Kidney epithelial cell (primary cell): ENCODE results near the gene ABI3BP. TPM values are rescaled to one million over a fixed set of nuclear protein-coding genes. Genes with fewer than 3 reads are reported as not detected.

Source experiments
- DNase-seq: peaks from one replicate; pipeline ENCODE4 v3.0.0-alpha.2; 2010; ENCODE audit warnings: low read depth
- H3K27me3 ChIP-seq: 2 replicates; pipeline ENCODE4 v1.6.0; 2011; ENCODE audit warnings: low read length; ENCODE audit not compliant: control insufficient read depth, insufficient read depth
- H3K36me3 ChIP-seq: 2 replicates; pipeline ENCODE4 v1.5.1; 2011; ENCODE audit warnings: low read length; ENCODE audit not compliant: control insufficient read depth, insufficient read depth
- H3K4me3 ChIP-seq: 2 replicates; pipeline ENCODE4 v1.5.1; 2011; ENCODE audit warnings: low read depth, mild to moderate bottlenecking, control low read depth, low read length
- total RNA-seq: library from RNA; depleted of rRNA; stranded (reverse); fragments of >200 nt; gene quantifications from 2 replicates; pipeline ENCODE4 v1.2.3, GENCODE V29; 2015
- TF ChIP-seq, protein P1 (sequence below): IDR thresholded peaks from 2 replicates; pipeline ENCODE4 v1.5.1; 2011; ENCODE audit warnings: mild to moderate bottlenecking, moderate library complexity, low read length, control low read depth, inconsistent platforms; ENCODE audit not compliant: insufficient read depth, poor library complexity, severe bottlenecking

Gene ABI3BP
- total RNA-seq, 1 donor from 2014 or later, result 0.84 TPM

DNA sequence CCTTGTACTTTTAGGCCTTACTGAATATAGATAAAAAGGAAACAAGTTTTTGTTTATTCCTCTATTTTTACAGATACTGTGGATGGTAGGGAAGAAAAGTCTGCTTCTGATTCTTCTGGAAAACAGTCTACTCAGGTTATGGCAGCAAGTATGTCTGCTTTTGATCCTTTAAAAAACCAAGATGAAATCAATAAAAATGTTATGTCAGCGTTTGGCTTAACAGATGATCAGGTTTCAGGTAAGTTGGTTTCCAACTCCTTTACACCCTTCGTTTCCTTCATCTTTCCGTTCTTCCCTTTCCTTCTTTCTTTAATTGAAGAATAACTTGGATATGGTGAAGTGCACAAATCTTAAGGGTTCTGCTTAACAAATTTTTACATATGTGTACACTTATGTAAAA is 260.8 kb downstream of the ABI3BP start:
- Histone ChIP-seq H3K36me3 (no peaks in the 10 kb centered on the region), H3K4me3 (no peak overlapping the region), H3K27me3 (no peaks in the 10 kb centered on the region)
- no peak for DNase-seq
- TF ChIP-seq, protein P1, sequence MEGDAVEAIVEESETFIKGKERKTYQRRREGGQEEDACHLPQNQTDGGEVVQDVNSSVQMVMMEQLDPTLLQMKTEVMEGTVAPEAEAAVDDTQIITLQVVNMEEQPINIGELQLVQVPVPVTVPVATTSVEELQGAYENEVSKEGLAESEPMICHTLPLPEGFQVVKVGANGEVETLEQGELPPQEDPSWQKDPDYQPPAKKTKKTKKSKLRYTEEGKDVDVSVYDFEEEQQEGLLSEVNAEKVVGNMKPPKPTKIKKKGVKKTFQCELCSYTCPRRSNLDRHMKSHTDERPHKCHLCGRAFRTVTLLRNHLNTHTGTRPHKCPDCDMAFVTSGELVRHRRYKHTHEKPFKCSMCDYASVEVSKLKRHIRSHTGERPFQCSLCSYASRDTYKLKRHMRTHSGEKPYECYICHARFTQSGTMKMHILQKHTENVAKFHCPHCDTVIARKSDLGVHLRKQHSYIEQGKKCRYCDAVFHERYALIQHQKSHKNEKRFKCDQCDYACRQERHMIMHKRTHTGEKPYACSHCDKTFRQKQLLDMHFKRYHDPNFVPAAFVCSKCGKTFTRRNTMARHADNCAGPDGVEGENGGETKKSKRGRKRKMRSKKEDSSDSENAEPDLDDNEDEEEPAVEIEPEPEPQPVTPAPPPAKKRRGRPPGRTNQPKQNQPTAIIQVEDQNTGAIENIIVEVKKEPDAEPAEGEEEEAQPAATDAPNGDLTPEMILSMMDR, result no peak

DNA sequence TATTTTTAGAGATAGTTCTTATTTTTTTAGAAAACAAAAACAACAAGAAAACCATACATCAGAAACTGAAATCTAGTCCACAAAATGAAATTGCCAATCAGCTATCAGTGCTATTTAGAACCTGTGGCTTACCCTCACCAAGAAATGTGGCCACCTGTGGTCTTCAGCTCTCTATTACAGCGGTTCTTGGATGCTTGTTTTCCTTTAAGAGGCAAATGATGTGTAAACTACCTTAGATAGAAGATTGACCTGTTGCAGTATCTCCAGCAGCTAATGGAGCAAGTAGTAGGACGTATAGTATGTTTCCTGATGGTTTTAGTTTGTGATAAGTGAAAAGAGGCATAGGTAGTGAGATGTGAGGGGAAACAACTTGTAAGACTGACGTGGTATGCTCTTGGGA is 262.7 kb downstream of the ABI3BP start:
- Histone ChIP-seq H3K27me3 (no peaks in the 10 kb centered on the region), H3K4me3 (no peak overlapping the region), H3K36me3 (peaks cover 1% of the 10 kb centered on the region)
- no peak for DNase-seq
- TF ChIP-seq, protein P1, result no peak

- H3K27me3 ChIP-seq, result no peaks in the 10 kb centered on the region
- no peak for DNase-seq
- H3K36me3 ChIP-seq, result peaks cover 1% of the 10 kb centered on the region
- no peak overlapping the region for H3K4me3 ChIP-seq
- TF ChIP-seq, protein P1, result no peak
Measured at GRCh38 chr3:100726706-100727105, 266.5 kb downstream of the ABI3BP start.

- Histone ChIP-seq H3K4me3 (no peak overlapping the region), H3K36me3 (peaks cover 3% of the 10 kb centered on the region), H3K27me3 (no peaks in the 10 kb centered on the region)
- DNase-seq, result no peak
- TF ChIP-seq, protein P1, result no peak
Measured at GRCh38 chr3:100725935-100726513, 267.2 kb downstream of the ABI3BP start.

DNA sequence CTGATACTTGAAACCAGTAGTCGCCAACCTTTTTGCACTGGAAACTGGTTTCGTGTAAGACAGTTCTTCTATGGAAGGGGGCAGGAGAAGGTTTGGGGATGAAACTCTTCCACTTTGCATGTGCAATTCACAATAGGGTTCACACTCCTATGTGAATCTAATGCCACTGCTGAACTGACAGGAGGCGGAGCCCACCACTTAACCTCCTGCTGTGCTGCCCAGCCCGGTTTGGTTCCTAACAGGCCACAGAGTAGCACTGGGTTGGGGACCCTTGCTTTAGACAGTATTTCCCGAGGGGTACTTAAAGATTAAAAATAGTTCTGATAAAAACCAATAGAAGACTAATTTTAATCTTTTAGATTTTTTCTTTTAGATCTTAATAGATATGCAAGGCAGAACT is 272.8 kb downstream of the ABI3BP start:
- Histone ChIP-seq H3K36me3 (peaks cover 3% of the 10 kb centered on the region), H3K4me3 (no peak overlapping the region), H3K27me3 (no peaks in the 10 kb centered on the region)
- TF ChIP-seq, protein P1, result no peak
- DNase-seq, result no peak

DNA sequence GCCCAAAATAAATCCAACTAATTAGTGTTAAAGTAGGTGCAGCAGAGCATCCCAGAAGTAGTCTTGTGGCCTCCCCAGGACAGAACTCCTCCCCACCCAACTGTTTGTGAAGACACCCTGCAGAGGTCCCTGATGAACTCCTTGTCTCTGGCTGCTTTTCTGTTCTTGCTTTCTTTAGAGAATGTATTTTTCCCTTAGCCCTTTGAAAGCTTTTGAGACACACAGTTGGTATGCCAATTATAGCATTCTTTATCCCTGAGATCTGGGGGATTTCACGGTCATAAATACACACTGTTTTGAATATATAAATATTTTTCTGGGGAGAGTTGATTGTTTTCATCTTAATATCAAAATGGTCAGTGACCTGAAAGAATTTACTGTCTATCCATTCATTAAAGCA is 274.1 kb downstream of the ABI3BP start:
- Histone ChIP-seq H3K27me3 (no peaks in the 10 kb centered on the region), H3K36me3 (peaks cover 3% of the 10 kb centered on the region), H3K4me3 (no peak overlapping the region)
- no peak for DNase-seq
- TF ChIP-seq, protein P1, result no peak
